Skeletal muscle tissue (tissue), 4 donors: ENCODE measurements around the gene CSF2RB. TPM values are rescaled to one million over a fixed set of nuclear protein-coding genes. Genes with fewer than 3 reads are reported as not detected.

Experiments used
- H3K27ac ChIP-seq: one replicate; pipeline ENCODE4 v1.7.0; 2013; ENCODE audit warnings: mild to moderate bottlenecking, low read depth, low read length, inconsistent platforms
- H3K27me3 ChIP-seq, 3 donors: one replicate each; pipeline ENCODE4 v1.7.0; 2013; ENCODE audit warnings: low read length in 3 of 3; ENCODE audit not compliant: control insufficient read depth in 3 of 3, insufficient read depth in 3 of 3
- H3K36me3 ChIP-seq, 3 donors: one replicate each; pipeline ENCODE4 v1.7.0; 2013; ENCODE audit warnings: low read length in 3 of 3; ENCODE audit not compliant: control insufficient read depth in 3 of 3, insufficient read depth in 3 of 3
- H3K4me1 ChIP-seq, 3 donors: one replicate each; pipeline ENCODE4 v1.7.0; 2013; ENCODE audit warnings: low read length in 3 of 3, mild to moderate bottlenecking in 3 of 3; ENCODE audit not compliant: control insufficient read depth in 3 of 3, insufficient read depth in 3 of 3
- H3K4me3 ChIP-seq, 3 donors: one replicate each; pipeline ENCODE4 v1.7.0; 2013; ENCODE audit warnings: low read length in 3 of 3
- H3K9ac ChIP-seq, 3 donors: one replicate each; pipeline ENCODE4 v1.7.0; 2013; ENCODE audit warnings: low read length in 3 of 3, mild to moderate bottlenecking in 3 of 3, moderate library complexity in 2 of 3, low read depth in 1 of 3
- H3K9me3 ChIP-seq, 3 donors: one replicate each; pipeline ENCODE4 v1.7.0; 2013; ENCODE audit warnings: low read length in 3 of 3; ENCODE audit not compliant: control insufficient read depth in 3 of 3
- total RNA-seq: library from RNA; depleted of rRNA; stranded (reverse); fragments of >200 nt; gene quantifications from one replicate; pipeline ENCODE4 v1.2.3, GENCODE V29; 2014
- donor health status: Osteomylitis.

The CSF2RB gene
- total RNA-seq, 1 donor from 2014 or later, result 2.6 TPM

DNA sequence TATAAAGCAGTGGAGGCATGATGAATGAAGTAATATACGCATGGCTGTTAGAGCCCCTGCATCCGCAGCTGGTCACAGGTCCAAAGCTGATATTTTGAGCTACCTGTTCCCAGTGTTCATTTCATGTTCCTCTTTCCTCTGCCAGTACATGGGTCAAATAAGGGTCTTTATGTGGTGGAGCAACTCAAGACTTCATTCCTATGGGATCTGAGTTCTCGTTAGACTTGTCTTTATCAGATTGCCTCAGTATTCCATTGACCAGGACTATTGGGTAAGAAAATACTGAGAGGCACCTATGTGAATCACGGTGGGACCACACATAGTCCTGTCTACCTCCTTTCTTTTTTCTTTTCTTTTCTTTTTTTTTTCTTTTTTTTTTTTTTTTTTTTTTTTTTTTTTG lies 27.4 kb upstream of the CSF2RB start:
- H3K4me1 ChIP-seq, result no peaks in the 10 kb centered on the region
- H3K27ac ChIP-seq, result no peak overlapping the region
- peaks cover 0 to 4% (median 0%) of the 10 kb centered on the region in 3 donors for H3K9me3 ChIP-seq
- H3K9ac ChIP-seq, result no peak overlapping the region
- H3K27me3 ChIP-seq, result peaks cover 8 to 12% (median 11%) of the 10 kb centered on the region in 3 donors
- no peak overlapping the region for H3K4me3 ChIP-seq
- H3K36me3 ChIP-seq, result no peaks in the 10 kb centered on the region

DNA sequence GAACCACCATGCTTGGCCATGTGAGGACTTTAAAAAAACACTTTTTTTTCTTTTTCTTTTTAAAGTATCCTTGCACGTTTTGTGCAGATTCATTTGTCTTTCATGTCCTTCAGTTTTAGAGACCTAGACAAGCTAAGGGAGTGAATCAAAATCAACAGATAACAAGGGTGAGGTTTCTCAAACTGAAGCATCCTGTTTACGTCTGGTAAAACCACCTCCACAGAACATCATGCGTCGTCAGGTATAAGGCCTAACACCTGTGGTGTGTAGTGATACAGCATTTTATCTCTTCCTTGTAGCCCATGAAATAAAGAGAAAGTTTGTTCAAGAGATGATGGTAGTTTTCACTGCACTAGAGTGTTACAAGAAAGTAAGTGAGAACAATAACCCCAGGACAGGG lies 26.3 kb upstream of the CSF2RB start:
- H3K36me3 ChIP-seq, result no peaks in the 10 kb centered on the region
- H3K4me3 ChIP-seq, result no peak overlapping the region
- H3K27ac ChIP-seq, result no peak overlapping the region
- peaks cover 8 to 12% (median 11%) of the 10 kb centered on the region in 3 donors for H3K27me3 ChIP-seq
- no peak overlapping the region for H3K9ac ChIP-seq
- no peaks in the 10 kb centered on the region for H3K4me1 ChIP-seq
- H3K9me3 ChIP-seq, result no peaks in the 10 kb centered on the region

DNA sequence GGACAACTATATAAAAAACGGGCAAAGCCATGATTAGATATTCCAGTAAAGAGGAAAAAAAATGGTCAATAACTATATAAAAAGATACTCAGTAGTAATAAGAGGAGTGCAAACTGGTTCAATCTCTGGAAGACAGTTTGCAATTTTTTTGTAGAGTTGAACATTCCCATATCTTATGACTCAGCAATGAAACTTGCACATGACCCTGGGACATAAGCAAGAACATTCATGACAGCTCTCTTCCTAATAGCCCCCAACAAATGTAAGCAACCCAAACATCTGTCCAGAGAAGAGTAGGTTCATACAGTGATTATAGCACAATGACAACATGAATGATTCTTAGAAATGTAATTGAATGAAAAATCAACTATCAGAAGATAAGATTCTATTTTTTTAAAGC lies 21.8 kb upstream of the CSF2RB start:
- Histone ChIP-seq H3K27ac (no peak overlapping the region), H3K9ac (no peak overlapping the region), H3K9me3 (no peaks in the 10 kb centered on the region), H3K36me3 (no peaks in the 10 kb centered on the region), H3K4me3 (no peak overlapping the region), H3K4me1 (no peaks in the 10 kb centered on the region), H3K27me3 (peaks cover 0 to 6% (median 3%) of the 10 kb centered on the region in 3 donors)

DNA sequence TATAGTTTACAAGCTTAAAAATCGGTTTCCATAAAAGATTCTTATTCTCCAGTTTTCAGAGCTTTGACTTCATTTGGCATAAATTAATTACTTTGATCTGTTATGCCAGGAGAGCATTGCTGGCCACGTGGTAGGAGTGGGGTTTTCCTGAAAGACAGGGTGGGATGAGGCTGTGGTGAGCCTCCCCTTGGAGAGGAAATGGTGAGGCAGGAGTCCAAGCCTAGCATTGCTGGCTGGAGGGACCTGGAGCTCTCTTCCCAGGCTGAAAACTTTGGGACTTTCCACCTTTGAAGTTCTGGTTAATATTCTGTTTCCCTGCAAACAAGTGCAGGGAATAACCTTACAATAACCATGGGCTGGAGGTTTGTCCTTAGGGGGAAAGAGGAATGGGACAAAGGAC lies 21.1 kb upstream of the CSF2RB start:
- H3K27ac ChIP-seq, result no peak overlapping the region

DNA sequence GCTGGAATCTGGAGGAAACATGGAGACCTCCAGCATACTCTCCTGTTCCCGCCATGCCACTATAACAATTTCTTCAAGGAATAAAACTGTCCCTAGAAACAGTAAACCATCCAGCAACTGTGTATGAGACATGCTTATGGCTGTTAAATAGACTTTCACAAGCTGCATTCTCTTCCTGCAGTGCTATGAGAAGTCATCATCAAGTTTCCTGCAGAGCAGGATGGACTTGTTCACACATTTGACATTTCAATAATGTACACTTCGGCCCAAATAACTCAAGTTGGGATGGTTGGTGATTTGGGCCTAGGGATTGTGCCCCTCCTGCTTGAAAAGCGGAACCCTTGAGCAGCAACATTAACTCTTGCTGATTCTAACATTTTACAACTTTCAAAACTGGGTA lies 20.2 kb upstream of the CSF2RB start:
- H3K9ac ChIP-seq, result no peak overlapping the region
- no peaks in the 10 kb centered on the region for H3K9me3 ChIP-seq
- no peak overlapping the region for H3K4me3 ChIP-seq
- H3K27me3 ChIP-seq, result peaks cover 0 to 5% (median 3%) of the 10 kb centered on the region in 3 donors
- no peak overlapping the region for H3K27ac ChIP-seq
- no peaks in the 10 kb centered on the region for H3K36me3 ChIP-seq
- no peaks in the 10 kb centered on the region for H3K4me1 ChIP-seq

More for the DNA sequence above, 21.1 kb upstream of the CSF2RB start:
- Histone ChIP-seq H3K9me3 (no peaks in the 10 kb centered on the region), H3K27me3 (peaks cover 0 to 5% (median under 1%) of the 10 kb centered on the region in 3 donors), H3K4me1 (no peaks in the 10 kb centered on the region), H3K4me3 (no peak overlapping the region), H3K36me3 (no peaks in the 10 kb centered on the region), H3K9ac (no peak overlapping the region)

DNA sequence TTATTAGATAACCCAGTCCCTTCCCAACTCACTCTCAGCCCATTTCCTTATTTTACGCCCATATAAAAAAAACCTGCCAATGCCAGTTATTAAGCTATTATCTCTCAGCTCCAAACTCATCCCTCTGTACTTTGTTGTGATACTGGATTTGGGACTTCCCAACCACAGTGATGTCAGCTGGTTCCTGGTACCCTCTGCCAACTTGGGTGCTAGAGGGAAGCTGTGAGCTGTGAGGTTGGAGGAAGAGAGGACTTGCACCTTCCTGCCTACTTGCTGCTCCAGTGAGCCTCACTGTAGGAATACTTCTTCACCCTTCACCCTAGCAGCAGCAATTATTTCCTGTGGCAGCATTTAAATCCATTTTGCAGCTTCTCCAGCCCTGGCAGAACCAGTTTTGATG lies 19.2 kb upstream of the CSF2RB start:
- H3K27me3 ChIP-seq, result peaks cover 7 to 11% (median 10%) of the 10 kb centered on the region in 3 donors
- no peaks in the 10 kb centered on the region for H3K9me3 ChIP-seq
- H3K27ac ChIP-seq, result no peak overlapping the region
- no peak overlapping the region for H3K4me3 ChIP-seq
- H3K4me1 ChIP-seq, result no peaks in the 10 kb centered on the region
- H3K9ac ChIP-seq, result no peak overlapping the region
- no peaks in the 10 kb centered on the region for H3K36me3 ChIP-seq

DNA sequence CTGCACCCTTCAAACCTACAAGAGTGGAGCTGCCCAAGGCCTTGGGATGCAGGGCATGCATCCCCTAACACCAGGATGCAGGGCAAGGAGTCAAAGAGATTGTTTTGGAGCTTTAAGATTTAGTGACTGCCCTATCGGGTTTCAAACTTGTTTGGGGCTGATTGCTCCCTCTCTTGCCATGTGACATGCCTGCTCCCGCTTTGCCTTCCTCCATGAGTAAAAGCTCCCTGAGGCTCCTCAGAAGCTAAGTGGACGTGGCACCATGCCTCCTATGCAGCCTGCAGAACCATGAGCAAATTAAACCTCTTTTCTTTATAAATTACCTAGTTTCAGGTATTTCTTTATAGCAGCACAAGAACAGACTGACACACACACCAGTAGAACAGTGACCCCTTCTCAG lies 15.8 kb upstream of the CSF2RB start:
- peaks cover 0 to 3% (median 2%) of the 10 kb centered on the region in 3 donors for H3K9me3 ChIP-seq
- no peaks in the 10 kb centered on the region for H3K36me3 ChIP-seq
- H3K4me1 ChIP-seq, result no peaks in the 10 kb centered on the region
- peaks cover 9 to 21% (median 10%) of the 10 kb centered on the region in 3 donors for H3K27me3 ChIP-seq
- no peak overlapping the region for H3K4me3 ChIP-seq
- H3K9ac ChIP-seq, result no peak overlapping the region
- no peak overlapping the region for H3K27ac ChIP-seq

DNA sequence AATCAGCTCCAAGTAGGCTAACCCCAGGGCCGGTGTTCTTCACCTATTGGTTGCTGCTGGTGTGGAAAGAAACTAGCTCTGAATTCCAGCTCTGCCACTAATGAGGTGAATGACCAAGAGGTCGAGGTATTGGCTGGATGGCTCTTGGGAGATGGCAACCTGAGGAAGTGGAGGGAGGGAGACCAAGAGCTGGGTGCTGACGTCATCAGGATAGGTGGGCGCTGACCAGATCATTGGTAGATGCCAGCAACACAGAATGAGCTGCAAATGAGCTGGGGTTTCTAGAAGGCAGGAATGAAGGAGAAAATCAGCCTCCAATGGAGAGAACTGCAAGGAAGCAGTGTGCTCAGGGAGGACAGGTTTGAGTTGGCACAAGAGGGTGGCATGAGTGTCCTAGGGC lies 14.7 kb upstream of the CSF2RB start:
- peaks cover 9 to 21% (median 10%) of the 10 kb centered on the region in 3 donors for H3K27me3 ChIP-seq
- H3K4me3 ChIP-seq, result no peak overlapping the region
- H3K9me3 ChIP-seq, result peaks cover 0 to 3% (median 2%) of the 10 kb centered on the region in 3 donors
- no peak overlapping the region for H3K27ac ChIP-seq
- no peak overlapping the region for H3K9ac ChIP-seq
- no peaks in the 10 kb centered on the region for H3K36me3 ChIP-seq
- no peaks in the 10 kb centered on the region for H3K4me1 ChIP-seq

DNA sequence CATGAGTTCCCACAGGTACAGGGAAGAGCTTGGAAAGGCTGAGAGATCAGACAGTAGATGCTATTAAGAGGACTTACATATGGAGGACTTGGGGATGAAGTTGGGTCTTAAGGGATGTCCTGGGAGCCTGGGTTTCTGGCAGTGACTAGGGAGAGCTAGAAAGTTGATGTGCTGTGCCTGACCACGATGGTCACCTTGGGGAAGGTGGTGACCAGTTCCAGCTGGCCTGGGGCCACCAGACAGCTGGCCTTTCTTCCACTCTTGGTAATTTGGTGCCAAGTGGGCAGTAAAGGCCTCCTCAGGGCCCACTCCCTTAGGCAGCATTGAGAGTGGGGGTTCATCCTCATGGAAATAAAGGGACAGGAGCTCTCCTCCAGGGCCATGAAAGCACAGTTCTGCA lies 13.9 kb upstream of the CSF2RB start:
- H3K36me3 ChIP-seq, result no peaks in the 10 kb centered on the region
- no peak overlapping the region for H3K27ac ChIP-seq
- H3K4me3 ChIP-seq, result no peak overlapping the region
- H3K4me1 ChIP-seq, result no peaks in the 10 kb centered on the region
- H3K9ac ChIP-seq, result no peak overlapping the region
- H3K27me3 ChIP-seq, result peaks cover 9 to 21% (median 14%) of the 10 kb centered on the region in 3 donors
- peaks cover 0 to 3% (median 2%) of the 10 kb centered on the region in 3 donors for H3K9me3 ChIP-seq

DNA sequence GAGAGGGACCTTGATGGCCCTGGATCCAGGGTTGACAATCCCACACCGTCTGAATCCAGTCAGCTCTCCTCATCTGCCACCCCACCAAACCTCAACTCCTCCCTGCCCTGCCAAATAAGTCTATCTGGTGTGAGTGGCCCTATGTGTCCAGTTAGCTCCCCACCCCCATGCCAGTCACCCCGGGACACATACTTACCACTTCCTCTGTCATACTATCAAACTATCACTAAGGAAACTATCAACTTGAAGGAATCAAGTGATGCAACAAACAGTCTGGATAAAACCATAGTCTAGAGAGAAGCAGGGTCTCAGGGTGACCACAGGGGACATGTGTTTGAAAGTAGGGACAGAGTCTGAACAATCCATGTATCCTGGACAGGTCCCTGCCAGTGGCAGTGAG lies 13.2 kb upstream of the CSF2RB start:
- Histone ChIP-seq H3K4me3 (no peak overlapping the region), H3K9me3 (peaks cover 0 to 3% (median 2%) of the 10 kb centered on the region in 3 donors), H3K9ac (no peak overlapping the region), H3K4me1 (no peaks in the 10 kb centered on the region), H3K27ac (no peak overlapping the region), H3K27me3 (peaks cover 13 to 26% (median 14%) of the 10 kb centered on the region in 3 donors), H3K36me3 (no peaks in the 10 kb centered on the region)
